Neuronal stem cell (in vitro differentiated cells): ENCODE measurements around the gene DEAF1.
A peak's percentile ranks its signal among the peaks of the same experiment; 100 is the strongest.

ENCODE experiments used
- DNase-seq: peaks from one replicate; pipeline ENCODE4 v3.0.0-alpha.2; 2013; ENCODE audit warnings: low spot score
- H2AFZ ChIP-seq: one replicate; pipeline ENCODE4 v1.6.1; 2013; ENCODE audit warnings: mild to moderate bottlenecking, low read length, inconsistent platforms
- H2AK5ac ChIP-seq: 2 replicates; pipeline ENCODE4 v1.6.1; 2013; ENCODE audit warnings: low read depth, mild to moderate bottlenecking, inconsistent platforms, low read length, moderate library complexity, mixed read lengths
- H2BK120ac ChIP-seq: 2 replicates; pipeline ENCODE4 v1.6.1; 2013; ENCODE audit warnings: low read depth, mild to moderate bottlenecking, inconsistent platforms, low read length, moderate library complexity, mixed read lengths
- H2BK12ac ChIP-seq: one replicate; pipeline ENCODE4 v1.6.1; 2013; ENCODE audit warnings: low read length, inconsistent platforms
- H2BK15ac ChIP-seq: 2 replicates; pipeline ENCODE4 v1.6.1; 2013; ENCODE audit warnings: mild to moderate bottlenecking, low read length, inconsistent platforms, mixed read lengths
- H2BK5ac ChIP-seq: one replicate; pipeline ENCODE4 v1.6.1; 2013; ENCODE audit warnings: inconsistent platforms, mild to moderate bottlenecking, low read length, moderate library complexity
- H3K14ac ChIP-seq: one replicate; pipeline ENCODE4 v1.6.1; 2013; ENCODE audit warnings: low read length, inconsistent platforms
- H3K18ac ChIP-seq: 2 replicates; pipeline ENCODE4 v1.6.1; 2013; ENCODE audit warnings: low read length, inconsistent platforms
- H3K23ac ChIP-seq: 2 replicates; pipeline ENCODE4 v1.6.1; 2013; ENCODE audit warnings: low read depth, mild to moderate bottlenecking, mixed read lengths, low read length, inconsistent platforms; ENCODE audit not compliant: poor library complexity
- H3K27ac ChIP-seq: replicated peaks from 3 replicates; pipeline ENCODE4 v1.5.1; 2013; ENCODE audit warnings: low read length, inconsistent platforms
- H3K27me3 ChIP-seq, 3 experiments: 2 replicates each; pipeline ENCODE4 v1.6.1; 2013; ENCODE audit warnings: low read length in 3 of 3, mild to moderate bottlenecking in 2 of 3, inconsistent platforms in 1 of 3, low read depth in 1 of 3, mixed read lengths in 1 of 3, moderate library complexity in 1 of 3; ENCODE audit not compliant: control insufficient read depth in 3 of 3, insufficient read depth in 3 of 3
- H3K36me3 ChIP-seq, 2 donors: replicated peaks in 1 of 2; 2 replicates each; pipeline ENCODE4 v1.6.1; 2013; ENCODE audit warnings: low read length in 2 of 2; ENCODE audit not compliant: control insufficient read depth in 2 of 2, insufficient read depth in 2 of 2
- H3K4ac ChIP-seq: 2 replicates; pipeline ENCODE4 v1.6.1; 2013; ENCODE audit warnings: inconsistent platforms, mild to moderate bottlenecking, low read length, moderate library complexity
- H3K4me1 ChIP-seq, 2 donors: 1 replicate in 1 of 2; 2 replicates in 1 of 2; pipeline ENCODE4 v1.6.1; 2013; ENCODE audit warnings: low read length in 2 of 2, low read depth in 1 of 2; ENCODE audit not compliant: control insufficient read depth in 2 of 2, insufficient read depth in 1 of 2
- H3K4me2 ChIP-seq: one replicate; pipeline ENCODE4 v1.6.1; 2013; ENCODE audit warnings: mild to moderate bottlenecking, low read length, inconsistent platforms; ENCODE audit not compliant: insufficient read depth, poor library complexity, severe bottlenecking
- H3K4me3 ChIP-seq, 2 donors: 2 replicates each; pipeline ENCODE4 v1.5.1; 2013; ENCODE audit warnings: low read length in 2 of 2, mild to moderate bottlenecking in 2 of 2, inconsistent platforms in 1 of 2, moderate library complexity in 1 of 2
- H3K79me1 ChIP-seq: one replicate; pipeline ENCODE4 v1.6.1; 2013; ENCODE audit warnings: low read depth, mild to moderate bottlenecking, inconsistent platforms, low read length, moderate library complexity
- H3K9ac ChIP-seq: one replicate; pipeline ENCODE4 v1.6.1; 2013; ENCODE audit warnings: mild to moderate bottlenecking, low read depth, low read length, inconsistent platforms; ENCODE audit not compliant: poor library complexity
- H3K9me3 ChIP-seq, 2 donors: replicated peaks in 1 of 2; 2 replicates each; pipeline versions ENCODE3 to v1.6.1; 2013; ENCODE audit warnings: low read length in 2 of 2, mild to moderate bottlenecking in 2 of 2, inconsistent platforms in 1 of 2, low read depth in 1 of 2, mixed read lengths in 1 of 2, moderate library complexity in 1 of 2; ENCODE audit not compliant: control insufficient read depth in 2 of 2, insufficient read depth in 1 of 2
- H4K8ac ChIP-seq: one replicate; pipeline ENCODE4 v1.6.1; 2013; ENCODE audit warnings: low read depth, mild to moderate bottlenecking, inconsistent platforms, low read length, moderate library complexity
- H4K91ac ChIP-seq: one replicate; pipeline ENCODE4 v1.6.1; 2013; ENCODE audit warnings: low read length, low read depth, mild to moderate bottlenecking, inconsistent platforms; ENCODE audit not compliant: poor library complexity
- WGBS, 2 donors: extraction: QIAGEN DNeasy Blood & Tissue Kit; methylation state at CpG; one replicate each; pipeline ENCODE4 v1.1.7; 2013; ENCODE audit warnings: missing lambda C conversion rate in 2 of 2, mixed read lengths in 1 of 2; ENCODE audit not compliant: insufficient read length in 2 of 2, insufficient replicate concordance in 1 of 2; ENCODE audit errors: extremely low coverage in 2 of 2; 5-methylcytosine and 5-hydroxymethylcytosine counted together

Gene DEAF1

DNA sequence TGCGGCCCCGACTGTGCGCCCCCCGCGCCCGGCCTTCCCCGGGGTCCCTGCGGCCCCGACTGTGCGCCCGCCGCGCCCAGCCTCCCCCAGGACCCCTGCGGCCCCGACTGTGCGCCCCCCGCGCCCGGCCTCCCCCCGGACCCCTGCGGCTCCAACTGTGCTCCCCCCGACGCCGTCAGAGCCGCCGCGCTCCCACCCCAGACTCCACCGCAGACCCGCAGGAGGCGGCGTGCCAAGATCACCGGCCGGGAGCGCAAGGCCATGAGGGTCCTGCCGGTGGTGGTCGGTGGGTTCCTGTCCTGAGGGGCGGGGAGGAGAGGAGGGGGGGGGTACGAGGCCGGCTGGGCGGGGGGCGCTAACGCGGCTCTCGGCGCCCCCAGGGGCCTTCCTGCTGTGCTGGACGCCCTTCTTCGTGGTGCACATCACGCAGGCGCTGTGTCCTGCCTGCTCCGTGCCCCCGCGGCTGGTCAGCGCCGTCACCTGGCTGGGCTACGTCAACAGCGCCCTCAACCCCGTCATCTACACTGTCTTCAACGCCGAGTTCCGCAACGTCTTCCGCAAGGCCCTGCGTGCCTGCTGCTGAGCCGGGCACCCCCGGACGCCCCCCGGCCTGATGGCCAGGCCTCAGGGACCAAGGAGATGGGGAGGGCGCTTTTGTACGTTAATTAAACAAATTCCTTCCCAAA is 54.9 kb downstream of the DEAF1 start:
- Histone ChIP-seq H2BK120ac (peak overlapping the region; percentile 87), H3K14ac (peak overlapping the region; percentile 94), H3K4me1 (peaks cover 21 to 23% of the 10 kb centered on the region in 2 donors), H3K9ac (peak overlapping the region; percentile 53), H3K27me3 (peaks cover 0 to 23% (median 7%) of the 10 kb centered on the region in 3 experiments), H2BK5ac (peak overlapping the region; percentile 99), H3K23ac (peak overlapping the region; percentile 93), H2AFZ (no peak overlapping the region), H3K4ac (no peak overlapping the region), H3K79me1 (peaks cover 13% of the 10 kb centered on the region), H2BK15ac (peak overlapping the region; percentile 98), H3K4me3 (no peak overlapping the region), H2BK12ac (peak overlapping the region; percentile 88), H3K27ac (no peak overlapping the region), H3K4me2 (peak overlapping the region; percentile 18), H3K9me3 (peaks cover 0 to 6% of the 10 kb centered on the region in 2 donors), H2AK5ac (peak overlapping the region; percentile 99), H3K18ac (peak overlapping the region; percentile 98), H3K36me3 (peaks cover 5 to 36% of the 10 kb centered on the region in 2 donors), H4K8ac (no peak overlapping the region), H4K91ac (no peak overlapping the region)
- no CpG with 5 or more reads among the region's 69 CpGs for WGBS, 2 donors
- DNase-seq, result no peak

DNA sequence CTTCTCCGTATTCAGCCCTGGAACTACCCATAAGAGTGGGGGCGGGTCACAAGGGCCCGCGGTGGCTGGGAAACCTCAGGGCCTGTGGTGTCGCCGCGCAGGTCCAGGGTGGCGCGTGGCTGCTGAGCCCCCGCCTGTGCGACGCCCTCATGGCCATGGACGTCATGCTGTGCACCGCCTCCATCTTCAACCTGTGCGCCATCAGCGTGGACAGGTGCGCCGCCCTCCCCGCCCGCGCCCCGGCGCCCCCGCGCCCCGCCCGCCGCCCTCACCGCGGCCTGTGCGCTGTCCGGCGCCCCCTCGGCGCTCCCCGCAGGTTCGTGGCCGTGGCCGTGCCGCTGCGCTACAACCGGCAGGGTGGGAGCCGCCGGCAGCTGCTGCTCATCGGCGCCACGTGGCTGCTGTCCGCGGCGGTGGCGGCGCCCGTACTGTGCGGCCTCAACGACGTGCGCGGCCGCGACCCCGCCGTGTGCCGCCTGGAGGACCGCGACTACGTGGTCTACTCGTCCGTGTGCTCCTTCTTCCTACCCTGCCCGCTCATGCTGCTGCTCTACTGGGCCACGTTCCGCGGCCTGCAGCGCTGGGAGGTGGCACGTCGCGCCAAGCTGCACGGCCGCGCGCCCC is 55.6 kb downstream of the DEAF1 start:
- peak overlapping the region; percentile 95 for H3K23ac ChIP-seq
- H2AFZ ChIP-seq, result no peak overlapping the region
- H4K8ac ChIP-seq, result peak overlapping the region; percentile 65
- H3K36me3 ChIP-seq, result peaks cover 5 to 33% of the 10 kb centered on the region in 2 donors
- H2BK120ac ChIP-seq, result peak overlapping the region; percentile 87
- H2BK5ac ChIP-seq, result peak overlapping the region; percentile 99
- peak overlapping the region; percentile 100 for H3K4ac ChIP-seq
- peak overlapping the region in 1 of 2 donors; percentile 69 for H3K4me3 ChIP-seq
- DNase-seq, result no peak
- peaks cover 10% of the 10 kb centered on the region for H3K79me1 ChIP-seq
- H2BK15ac ChIP-seq, result peak overlapping the region; percentile 98
- H3K4me2 ChIP-seq, result peak overlapping the region; percentile 66
- peak overlapping the region; percentile 94 for H3K9ac ChIP-seq
- H3K18ac ChIP-seq, result peak overlapping the region; percentile 100
- peak overlapping the region; percentile 99 for H3K27ac ChIP-seq
- WGBS, 2 donors, result no CpG with 5 or more reads among the region's 80 CpGs
- peak overlapping the region; percentile 99 for H2AK5ac ChIP-seq
- peak overlapping the region; percentile 92 for H4K91ac ChIP-seq
- H3K4me1 ChIP-seq, result peaks cover 21 to 23% of the 10 kb centered on the region in 2 donors
- peaks cover 0 to 23% (median 7%) of the 10 kb centered on the region in 3 experiments for H3K27me3 ChIP-seq
- peaks cover 0 to 4% of the 10 kb centered on the region in 2 donors for H3K9me3 ChIP-seq
- H3K14ac ChIP-seq, result peak overlapping the region; percentile 99
- H2BK12ac ChIP-seq, result peak overlapping the region; percentile 100

DNA sequence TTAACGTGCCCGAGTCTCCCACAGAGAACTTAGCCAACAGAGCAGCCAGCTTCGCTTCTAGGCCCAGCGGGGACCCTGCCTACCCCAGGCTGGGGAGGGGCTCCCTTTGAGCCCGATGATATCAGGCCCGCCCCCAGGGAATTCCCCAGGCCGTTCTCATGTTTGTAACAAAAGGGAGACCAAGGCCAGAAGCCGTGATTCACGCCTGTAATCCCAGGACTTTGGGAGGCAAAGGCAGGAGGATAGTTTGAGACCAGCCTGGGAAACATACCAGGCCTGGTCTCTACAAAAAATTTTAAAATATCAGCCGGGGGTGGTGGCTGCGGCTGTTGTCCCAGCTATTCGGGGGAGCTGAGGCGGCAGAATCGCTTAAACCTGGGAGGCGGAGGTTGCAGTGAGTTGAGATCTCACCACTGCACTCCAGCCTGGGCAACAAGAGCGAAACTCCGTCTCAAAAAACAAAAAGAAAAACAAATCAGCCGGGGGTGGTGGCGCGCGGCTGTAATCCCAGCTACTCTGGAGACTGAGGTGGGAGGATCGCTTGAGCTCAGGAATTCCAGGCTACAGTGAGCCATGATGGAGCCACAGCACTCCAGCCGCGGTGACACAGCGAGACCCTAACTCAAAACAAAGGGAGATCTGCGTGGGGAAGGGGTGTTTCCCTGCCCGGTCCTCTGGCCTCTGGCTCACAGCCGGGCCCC is 56.2 kb downstream of the DEAF1 start:
- no CpG with 5 or more reads among the region's 28 CpGs for WGBS, 2 donors
- peak overlapping the region; percentile 94 for H3K9ac ChIP-seq
- peak overlapping the region; percentile 100 for H3K4ac ChIP-seq
- H3K14ac ChIP-seq, result no peak overlapping the region
- H3K4me2 ChIP-seq, result peak overlapping the region; percentile 98
- peaks cover 0 to 3% of the 10 kb centered on the region in 2 donors for H3K9me3 ChIP-seq
- peaks cover 0 to 23% (median 7%) of the 10 kb centered on the region in 3 experiments for H3K27me3 ChIP-seq
- H2BK5ac ChIP-seq, result peak overlapping the region; percentile 99
- peaks cover 21 to 23% of the 10 kb centered on the region in 2 donors for H3K4me1 ChIP-seq
- H3K18ac ChIP-seq, result peak overlapping the region; percentile 100
- no peak overlapping the region for H4K8ac ChIP-seq
- peak overlapping the region; percentile 98 for H2BK15ac ChIP-seq
- H3K79me1 ChIP-seq, result peaks cover 10% of the 10 kb centered on the region
- peak overlapping the region in 1 of 2 donors; percentile 69 for H3K4me3 ChIP-seq
- H2AFZ ChIP-seq, result no peak overlapping the region
- peak overlapping the region; percentile 92 for H4K91ac ChIP-seq
- H2BK120ac ChIP-seq, result peak overlapping the region; percentile 87
- H3K36me3 ChIP-seq, result peaks cover 4 to 27% of the 10 kb centered on the region in 2 donors
- H2AK5ac ChIP-seq, result peak overlapping the region; percentile 99
- peak overlapping the region; percentile 95 for H3K23ac ChIP-seq
- peak overlapping the region; percentile 100 for H2BK12ac ChIP-seq
- H3K27ac ChIP-seq, result peak overlapping the region; percentile 99
- peak; percentile 74 for DNase-seq
